Measurements from ENCODE around the gene SHC2. TPM values are rescaled to one million over a fixed set of nuclear protein-coding genes. Genes with fewer than 3 reads are reported as not detected.
"Not testable (repeated sequence)": the region's sequence is repeated elsewhere in the genome, so short reads cannot be mapped to it uniquely, and the experiment has no call there.

SHC2 gene
- total RNA-seq, 1 experiment from 2014 or later, result not detected

- Histone ChIP-seq H3K4me3 (no peak overlapping the region), H3K36me3 (no peaks in the 10 kb centered on the region), H3K9me3 (no peaks in the 10 kb centered on the region), H3K27me3 (no peaks in the 10 kb centered on the region; the same call in 1 of the 2 replicates)
- no peak for DNase-seq
These were observed 36.3 kb downstream of the SHC2 start for GRCh38 chr19:424546-424945.

- no peak overlapping the region for H3K4me3 ChIP-seq
- DNase-seq, result no peak
These were observed 37.0 kb downstream of the SHC2 start for GRCh38 chr19:423691-424466.

GRCh38 chr19:422917-423226 is 38.0 kb downstream of the SHC2 start:
- H3K4me3 ChIP-seq, H3K36me3 ChIP-seq, H3K27me3 ChIP-seq, DNase-seq, H3K9me3 ChIP-seq: not testable (repeated sequence)

More at GRCh38 chr19:423691-424466, 37.0 kb downstream of the SHC2 start:
- H3K9me3 ChIP-seq, result no peaks in the 10 kb centered on the region
- H3K27me3 ChIP-seq, result no peaks in the 10 kb centered on the region; the same call in 1 of the 2 replicates
- no peaks in the 10 kb centered on the region for H3K36me3 ChIP-seq

- DNase-seq, result no peak
- H3K9me3 ChIP-seq, result no peaks in the 10 kb centered on the region
These were observed 38.5 kb downstream of the SHC2 start for GRCh38 chr19:422213-422916.

GRCh38 chr19:419721-420515 is 40.9 kb downstream of the SHC2 start:
- no peaks in the 10 kb centered on the region for H3K36me3 ChIP-seq
- H3K9me3 ChIP-seq, result no peaks in the 10 kb centered on the region
- DNase-seq, result no peak
- H3K4me3 ChIP-seq, result no peak overlapping the region
- no peaks in the 10 kb centered on the region; the same call in 1 of the 2 replicates for H3K27me3 ChIP-seq

More at GRCh38 chr19:422213-422916, 38.5 kb downstream of the SHC2 start:
- no peaks in the 10 kb centered on the region; the same call in 1 of the 2 replicates for H3K27me3 ChIP-seq
- no peaks in the 10 kb centered on the region for H3K36me3 ChIP-seq
- no peak overlapping the region for H3K4me3 ChIP-seq

GRCh38 chr19:418761-419671 is 41.8 kb downstream of the SHC2 start:
- no peaks in the 10 kb centered on the region for H3K9me3 ChIP-seq

GRCh38 chr19:416416-416815 is 44.4 kb downstream of the SHC2 start:
- DNase-seq, result no peak
- Histone ChIP-seq H3K9me3 (no peaks in the 10 kb centered on the region), H3K27me3 (no peaks in the 10 kb centered on the region; the same call in 1 of the 2 replicates), H3K36me3 (no peaks in the 10 kb centered on the region), H3K4me3 (no peak overlapping the region)

More at GRCh38 chr19:418761-419671, 41.8 kb downstream of the SHC2 start:
- Histone ChIP-seq H3K27me3 (no peaks in the 10 kb centered on the region; the same call in 1 of the 2 replicates), H3K4me3 (no peak overlapping the region), H3K36me3 (no peaks in the 10 kb centered on the region)
- DNase-seq, result no peak

- no peak for DNase-seq
- H3K4me3 ChIP-seq, result no peak overlapping the region
- H3K36me3 ChIP-seq, result no peaks in the 10 kb centered on the region
- no peaks in the 10 kb centered on the region; the same call in 1 of the 2 replicates for H3K27me3 ChIP-seq
- no peaks in the 10 kb centered on the region for H3K9me3 ChIP-seq
These were observed 45.5 kb downstream of the SHC2 start for GRCh38 chr19:415292-415691.

- Histone ChIP-seq H3K27me3 (peaks cover 6% of the 10 kb centered on the region; the same call in 1 of the 2 replicates), H3K4me3 (no peak overlapping the region), H3K9me3 (no peaks in the 10 kb centered on the region), H3K36me3 (no peaks in the 10 kb centered on the region)
- no peak for DNase-seq
These were observed 46.9 kb downstream of the SHC2 start for GRCh38 chr19:413756-414420.

- H3K9me3 ChIP-seq, result no peaks in the 10 kb centered on the region
These were observed 48.2 kb downstream of the SHC2 start for GRCh38 chr19:412356-413355.

GRCh38 chr19:411723-412355 is 49.0 kb downstream of the SHC2 start:
- Histone ChIP-seq H3K36me3 (no peaks in the 10 kb centered on the region), H3K27me3 (peaks cover 6% of the 10 kb centered on the region; the same call in 1 of the 2 replicates), H3K4me3 (no peak overlapping the region), H3K9me3 (no peaks in the 10 kb centered on the region)
- no peak for DNase-seq

More at GRCh38 chr19:412356-413355, 48.2 kb downstream of the SHC2 start:
- no peaks in the 10 kb centered on the region for H3K36me3 ChIP-seq
- peaks cover 6% of the 10 kb centered on the region; the same call in 1 of the 2 replicates for H3K27me3 ChIP-seq
- no peak overlapping the region for H3K4me3 ChIP-seq
- no peak for DNase-seq

- not testable (repeated sequence) for H3K27me3 ChIP-seq, H3K9me3 ChIP-seq, DNase-seq, H3K4me3 ChIP-seq, H3K36me3 ChIP-seq
These were observed 49.6 kb downstream of the SHC2 start for GRCh38 chr19:411121-411722.

GRCh38 chr19:410243-410781 is 50.5 kb downstream of the SHC2 start:
- no peaks in the 10 kb centered on the region for H3K9me3 ChIP-seq
- no peaks in the 10 kb centered on the region for H3K36me3 ChIP-seq
- DNase-seq, result no peak
- no peak overlapping the region for H3K4me3 ChIP-seq
- H3K27me3 ChIP-seq, result peaks cover 6% of the 10 kb centered on the region; the same call in 1 of the 2 replicates
